ENCODE results near the gene SLCO2A1.

The SLCO2A1 gene

GRCh38 chr3:133945381-133946095 is 84.2 kb downstream of the SLCO2A1 start:
- no peak for DNase-seq

DNA sequence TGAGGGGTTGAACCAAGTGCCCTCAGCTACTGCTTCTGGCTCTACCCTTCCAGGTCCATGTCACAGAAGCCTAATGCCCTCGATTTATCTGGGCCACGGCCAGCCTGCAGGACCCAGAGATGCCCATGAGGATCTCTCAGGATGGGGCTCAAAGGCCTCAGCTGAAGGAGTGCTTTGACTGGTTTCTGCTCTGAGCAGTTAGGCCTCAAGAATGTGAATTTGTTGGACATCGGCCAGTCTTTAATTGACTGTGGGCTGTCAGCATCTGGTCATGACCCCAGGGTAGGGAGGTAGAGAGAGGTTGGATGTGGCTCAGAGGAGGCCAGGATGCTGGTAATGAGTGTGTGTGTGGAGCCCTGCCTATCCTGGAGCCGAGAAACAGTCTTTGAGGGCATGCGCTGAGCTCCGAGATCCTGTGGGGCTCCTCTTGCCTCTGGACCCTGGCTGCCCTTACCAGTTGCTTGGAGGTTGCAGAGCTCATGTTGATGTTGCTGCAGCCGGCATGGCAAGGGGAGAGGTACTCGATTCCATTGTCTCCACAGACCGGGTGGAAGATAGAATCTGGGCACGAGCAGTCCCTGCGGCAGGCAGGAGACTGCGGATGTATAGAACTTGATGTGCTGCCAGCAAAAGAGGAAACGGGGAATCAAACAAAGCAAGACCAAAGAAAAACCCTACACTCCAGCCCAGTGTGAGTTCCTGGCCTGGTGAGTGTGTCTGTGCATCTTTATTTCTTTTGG is 84.9 kb downstream of the SLCO2A1 start:
- no peak for DNase-seq

DNA sequence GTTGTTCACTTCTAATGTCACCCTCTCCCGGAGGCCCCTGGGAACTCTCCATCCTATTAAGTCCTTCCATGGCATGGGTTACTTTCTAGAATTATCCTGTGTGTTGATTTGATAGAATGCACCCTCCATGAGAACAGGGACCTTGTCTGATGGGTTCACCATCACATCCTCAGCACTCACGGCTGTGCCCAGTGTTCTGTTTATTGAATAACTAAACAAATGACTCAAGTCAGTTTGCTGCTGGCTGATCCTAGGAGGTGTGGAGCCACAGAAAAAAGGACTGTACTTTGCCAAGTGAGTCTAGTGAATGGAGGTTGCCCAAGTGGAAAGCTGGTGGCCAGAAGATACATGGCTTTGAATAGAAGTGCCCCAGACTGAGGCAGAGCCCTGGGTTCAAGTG is 85.5 kb downstream of the SLCO2A1 start:
- no peak for DNase-seq

DNA sequence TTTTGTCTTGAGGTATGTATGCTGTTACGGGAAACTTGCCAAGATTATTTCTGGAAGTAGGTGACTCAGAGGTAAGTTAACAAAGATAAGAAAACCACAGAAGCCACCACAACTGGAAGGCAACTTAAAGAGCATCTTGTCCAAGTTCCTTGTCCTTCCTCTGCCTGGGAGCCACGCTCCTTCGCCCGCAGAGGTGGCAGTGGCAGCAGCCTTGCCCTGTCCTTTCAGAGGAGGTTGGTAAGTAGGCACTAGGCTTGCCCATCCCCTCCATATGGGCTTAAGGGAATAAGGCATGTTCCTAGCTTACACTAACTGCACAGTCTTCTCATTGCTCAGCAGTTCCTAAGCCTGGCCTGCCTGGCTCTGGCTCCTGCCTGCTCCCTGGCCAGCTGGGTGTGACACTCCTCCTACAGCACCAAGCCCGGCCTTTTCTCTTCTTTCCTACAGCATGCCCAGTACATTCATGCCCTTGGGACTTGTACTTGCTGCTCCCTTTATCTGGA is 86.0 kb downstream of the SLCO2A1 start:
- DNase-seq, result no peak

DNA sequence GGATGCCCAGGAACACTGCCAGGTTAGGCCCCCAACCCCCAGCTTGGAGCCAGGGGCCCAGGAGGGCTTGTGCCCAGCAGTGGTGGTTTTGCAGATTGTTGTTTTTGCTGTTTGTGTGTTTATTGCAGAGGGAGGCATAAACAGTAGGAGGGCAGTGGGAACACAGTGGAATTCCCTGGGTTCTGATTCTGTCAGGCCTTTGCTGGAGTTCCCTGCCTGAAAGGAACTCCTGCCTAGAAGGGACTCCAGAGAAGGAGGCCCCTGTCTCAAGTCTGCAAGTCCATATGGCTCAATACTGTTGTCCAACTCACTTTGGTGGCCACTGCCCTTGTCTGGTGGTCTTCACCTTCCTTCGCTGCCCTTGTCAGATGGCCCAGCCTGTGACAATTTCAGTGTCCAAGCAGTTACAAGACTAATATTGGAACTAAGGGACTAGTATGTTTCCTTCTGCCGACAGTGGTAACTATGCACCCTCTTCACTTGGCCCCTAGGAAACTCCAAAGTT is 86.6 kb downstream of the SLCO2A1 start:
- DNase-seq, result no peak

DNA sequence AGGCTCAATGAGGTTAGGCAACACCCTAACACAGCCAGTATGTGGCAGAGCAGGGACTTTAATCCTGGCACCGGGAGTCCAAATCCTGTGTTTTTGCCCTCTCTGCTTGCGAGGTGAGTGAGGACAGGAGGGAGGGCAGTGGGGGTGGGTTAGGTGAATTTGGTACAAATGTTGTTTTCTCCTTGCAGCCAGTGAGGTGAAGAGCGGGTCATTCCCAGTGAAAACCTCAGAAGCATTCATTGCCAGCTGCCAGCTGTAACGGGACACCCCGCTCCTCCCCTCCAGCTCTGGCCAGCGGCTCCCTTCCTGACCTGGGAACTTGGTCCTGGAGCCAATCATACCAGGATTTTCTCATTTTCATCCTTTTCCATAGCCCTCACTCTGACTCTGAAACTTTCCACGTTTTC is 88.3 kb downstream of the SLCO2A1 start:
- peak in 1 of 2 experiments; percentile 7 for DNase-seq

DNA sequence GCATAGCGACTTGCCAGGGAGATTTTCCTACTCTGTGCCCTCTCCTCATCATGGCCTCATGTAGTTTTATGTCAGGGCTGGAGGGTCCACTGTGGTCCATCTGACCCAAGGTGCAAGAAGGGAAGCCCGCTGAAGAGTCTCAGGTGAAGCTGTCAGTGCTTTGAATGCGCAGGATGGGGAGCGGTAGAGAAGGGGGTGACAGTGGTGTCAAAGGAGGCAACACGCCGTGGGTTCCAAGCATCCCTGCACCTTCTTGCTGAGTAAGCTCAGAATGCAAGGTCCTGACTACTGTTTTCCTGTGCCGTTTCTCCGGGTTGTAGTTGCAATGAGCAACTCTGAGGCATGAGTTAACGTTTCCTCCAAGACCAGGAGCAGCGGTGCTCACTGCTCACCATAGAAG is 89.2 kb downstream of the SLCO2A1 start:
- DNase-seq, result peak in 1 of 2 experiments; percentile 7

DNA sequence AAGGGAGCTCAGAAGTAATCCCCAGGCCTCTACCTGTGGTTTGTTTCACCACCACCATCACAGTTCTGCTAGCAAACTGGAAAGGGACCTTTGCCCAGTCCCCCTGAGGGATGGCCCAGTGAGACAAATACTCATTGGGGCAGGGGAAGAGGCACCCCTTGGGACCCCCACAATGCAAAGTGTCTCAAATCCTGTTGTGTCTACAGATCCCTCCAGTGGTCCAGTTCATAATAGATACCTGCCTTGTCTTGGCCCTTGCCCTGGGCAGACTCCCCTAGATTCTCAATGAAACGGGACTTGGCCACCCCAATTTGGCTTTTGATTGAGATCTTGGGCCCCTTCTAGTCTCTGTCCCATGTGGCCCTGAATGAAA is 90.3 kb downstream of the SLCO2A1 start:
- no peak for DNase-seq

- DNase-seq, result peak in 1 of 2 experiments; percentile 7
These were observed 90.8 kb downstream of the SLCO2A1 start for GRCh38 chr3:133938770-133939462.

GRCh38 chr3:133937756-133938601 is 91.7 kb downstream of the SLCO2A1 start:
- DNase-seq, result peak in 1 of 2 experiments; percentile 4

DNA sequence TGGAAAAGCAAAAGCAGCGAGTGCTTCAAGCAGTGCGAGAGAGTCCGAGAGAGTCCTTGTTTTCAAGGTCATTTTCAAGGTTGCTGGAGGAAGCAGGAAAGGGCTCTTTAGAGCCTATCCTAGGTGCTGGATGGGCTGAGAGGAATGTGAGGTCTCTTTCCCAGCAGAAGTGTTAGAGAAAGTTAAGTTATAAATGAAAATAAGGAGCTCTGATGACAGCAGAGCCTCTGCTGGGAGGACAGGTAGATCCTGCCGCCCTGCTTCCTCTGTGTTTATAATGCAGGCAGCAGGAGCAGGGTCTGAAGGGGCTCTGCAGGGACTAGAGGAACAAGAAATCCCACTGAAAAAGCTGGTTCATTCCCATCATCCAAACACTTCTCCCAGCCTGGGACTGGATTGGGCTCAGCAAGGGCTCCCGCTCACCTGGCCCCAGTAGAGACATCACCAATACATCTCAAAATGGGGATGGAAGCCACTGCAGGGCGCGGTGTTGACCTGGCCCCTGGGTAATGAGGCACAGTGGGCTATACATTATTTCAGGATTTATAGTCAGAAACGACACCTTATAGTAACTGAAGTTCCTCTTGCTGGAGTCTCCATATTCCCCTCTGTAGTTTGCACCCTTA is 92.6 kb downstream of the SLCO2A1 start:
- peak in 1 of 2 experiments; percentile 13 for DNase-seq

DNA sequence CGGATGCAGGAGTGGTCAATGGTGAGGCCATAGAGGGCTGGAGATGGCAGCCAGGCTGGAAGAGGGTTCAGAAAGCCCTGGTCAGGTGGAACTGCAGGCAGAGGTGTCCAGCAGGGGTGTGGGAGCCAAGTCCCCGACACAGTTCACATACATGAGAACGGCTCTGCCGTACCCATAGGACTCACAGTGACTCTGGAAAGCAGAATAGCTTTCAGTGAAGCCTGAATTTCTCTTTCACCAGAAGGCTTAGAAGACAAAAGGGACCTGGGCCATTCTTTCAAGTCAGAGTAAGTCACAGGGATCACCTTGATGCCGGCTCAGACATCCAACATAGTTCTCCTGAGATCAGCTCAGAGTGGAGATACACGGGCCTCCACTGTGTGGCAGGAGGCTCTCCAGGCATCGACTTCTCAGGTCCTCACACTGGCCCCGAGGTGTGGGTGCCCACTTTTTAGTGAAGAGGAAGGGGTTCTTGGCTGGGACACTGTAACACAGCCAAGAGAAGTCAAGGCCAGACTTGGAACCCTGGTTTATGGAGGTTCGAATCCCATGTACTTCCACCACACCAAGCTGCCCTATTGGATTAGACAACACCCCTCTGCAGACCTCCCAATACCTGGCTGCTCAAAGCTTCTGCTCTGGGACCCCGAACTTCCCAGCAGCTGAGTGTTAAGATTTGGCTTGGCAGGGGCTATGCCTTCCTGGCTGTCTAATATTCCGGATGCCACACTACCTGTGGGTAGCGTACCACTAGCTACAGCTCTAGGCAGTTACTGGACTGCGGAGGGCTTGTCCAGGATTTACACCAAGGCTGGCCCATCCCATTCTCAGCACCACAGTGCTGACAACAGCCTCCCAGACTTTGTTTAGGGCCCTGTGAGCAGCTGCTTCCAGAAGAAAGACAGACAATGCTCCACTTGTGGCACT is 93.6 kb downstream of the SLCO2A1 start:
- peak in 1 of 2 experiments; percentile 7 for DNase-seq

DNA sequence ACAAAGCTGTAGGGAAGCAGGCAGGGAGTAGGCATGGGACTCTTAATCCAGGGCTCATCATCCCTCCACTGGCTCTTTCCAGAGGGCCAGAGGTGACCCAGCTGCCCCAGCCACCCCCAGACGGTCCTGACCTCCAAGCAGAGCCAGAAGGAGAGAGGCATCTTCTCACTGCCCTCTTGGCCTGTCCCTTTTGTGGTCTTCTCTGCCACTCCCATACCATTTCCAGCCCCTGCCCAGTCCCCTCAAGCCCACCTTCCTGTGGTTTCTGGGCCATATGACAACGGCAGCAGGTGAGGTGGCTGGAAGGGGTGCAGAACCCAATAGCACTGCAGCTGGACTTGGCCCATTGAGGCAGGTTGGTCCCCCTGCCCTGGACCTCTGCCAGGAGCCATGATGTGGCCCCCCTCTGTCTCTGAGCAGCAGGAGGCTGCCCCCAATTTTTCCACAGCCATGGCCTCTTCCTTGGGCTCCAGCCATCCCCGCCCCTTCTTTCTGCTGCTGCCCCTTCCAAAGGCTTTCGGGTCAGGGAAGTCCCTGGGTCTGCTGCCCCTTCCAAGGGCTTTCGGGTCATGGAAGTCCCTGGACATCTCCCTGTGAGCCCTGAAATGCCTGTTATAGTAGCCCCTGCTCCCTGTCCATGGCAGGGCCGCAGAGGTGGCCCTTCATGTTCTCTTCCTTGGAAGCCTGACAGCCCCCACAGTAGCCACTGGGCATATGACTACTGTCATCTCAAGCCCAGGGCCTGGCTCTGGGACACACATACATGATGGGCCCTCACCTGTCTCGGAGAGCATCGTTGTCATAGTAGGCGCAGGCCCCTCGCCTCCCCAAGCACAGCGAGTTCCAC is 94.5 kb downstream of the SLCO2A1 start:
- DNase-seq, result peak in 1 of 2 experiments; percentile 7

GRCh38 chr3:133934073-133934970 is 95.4 kb downstream of the SLCO2A1 start:
- DNase-seq, result no peak

DNA sequence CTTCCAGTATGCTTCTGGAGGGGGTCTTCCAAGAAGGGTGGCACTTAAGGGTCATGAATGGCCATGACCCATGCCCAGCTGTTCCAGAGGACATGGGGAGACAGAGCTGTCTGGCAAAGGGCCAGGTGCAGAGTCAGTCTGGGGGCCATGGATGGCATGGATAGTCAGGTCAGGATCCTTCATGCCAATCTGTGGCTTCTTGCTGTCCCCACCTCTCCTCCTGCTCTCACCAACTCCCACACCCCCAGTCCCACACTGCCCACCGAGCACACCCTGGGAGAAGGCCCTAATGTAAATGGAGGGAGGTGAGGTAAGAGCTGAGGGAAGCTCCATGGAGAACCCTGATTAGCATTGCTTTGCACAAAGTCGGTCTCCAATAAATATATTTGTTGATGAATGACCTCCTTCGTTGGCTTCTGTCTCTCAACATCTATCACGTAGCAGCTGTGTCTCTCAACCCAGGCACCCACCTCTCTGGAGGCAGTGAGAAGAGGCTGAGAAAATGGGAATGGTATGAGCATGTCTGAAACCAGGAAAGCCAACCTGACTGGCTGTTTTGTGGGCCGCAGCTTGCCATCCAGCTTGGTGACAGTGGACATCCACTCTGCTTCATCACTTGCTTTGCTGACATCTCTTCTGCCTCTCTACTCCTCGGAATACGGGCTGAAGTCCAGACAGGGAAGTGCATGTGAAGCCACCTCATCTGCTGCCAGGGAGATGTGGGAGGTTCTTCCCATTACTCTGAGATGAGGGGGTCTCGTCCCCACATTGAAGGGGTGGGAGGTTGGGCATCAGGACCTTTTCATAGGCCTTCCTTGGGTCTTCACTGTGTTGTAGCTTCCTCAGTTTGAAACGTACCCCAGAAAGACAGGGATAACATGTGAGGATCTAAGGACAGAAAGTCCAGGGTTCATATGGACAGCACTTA is 96.4 kb downstream of the SLCO2A1 start:
- no peak for DNase-seq

- DNase-seq, result no peak
These were observed 97.7 kb downstream of the SLCO2A1 start for GRCh38 chr3:133932009-133932408.

DNA sequence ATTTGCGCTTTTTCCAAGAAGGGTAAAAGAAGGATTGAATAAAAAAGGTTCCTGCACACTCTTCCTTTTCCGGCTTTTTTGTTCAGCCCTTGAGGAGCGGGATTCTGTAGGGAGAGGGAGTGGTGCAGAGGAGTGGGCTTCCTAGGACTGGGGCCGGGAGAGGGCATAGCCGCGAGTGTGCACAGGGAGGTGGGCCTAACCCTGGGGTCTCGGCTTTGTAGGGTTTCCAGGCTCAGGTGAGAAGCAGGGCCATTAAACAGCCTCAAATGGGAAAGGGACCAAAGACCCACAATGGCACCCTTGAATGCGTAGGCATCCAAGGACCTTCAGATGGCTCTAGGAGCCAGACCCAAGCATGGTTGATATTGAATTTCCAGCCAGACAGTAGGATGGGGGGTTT is 98.6 kb downstream of the SLCO2A1 start:
- DNase-seq, result no peak

Data from activated T-cell treated with anti-CD3 and anti-CD28 coated beads, Interleukin-2, amount 50 U/mL, for 48 hours (primary cell).